Jurkat, Clone E6-1 (cell line): ENCODE measurements around the gene TUBG1.
A peak's percentile ranks its signal among the peaks of the same experiment; 100 is the strongest.
"Not testable (repeated sequence)": the region's sequence is repeated elsewhere in the genome, so short reads cannot be mapped to it uniquely, and the experiment has no call there.

Experiments used
- DNase-seq: peaks from one replicate; pipeline ENCODE4 v3.0.0-alpha.2; 2011; ENCODE audit warnings: low read depth, low spot score
- H3K4me3 ChIP-seq: 2 replicates; pipeline ENCODE4 v1.5.1; 2011; ENCODE audit warnings: mild to moderate bottlenecking, low read length, control low read depth, moderate library complexity

The TUBG1 gene

GRCh38 chr17:42577532-42578281 is 31.8 kb upstream of the TUBG1 start, which contains the start of gene PSMC3IP:
Gene PSMC3IP (minus strand): TSS chr17:42577729. CDS start chr17:42577686, 43 bp downstream.
- DNase-seq: peak; percentile 86

GRCh38 chr17:42578282-42578869 is 31.1 kb upstream of the TUBG1 start:
- peak; percentile 68 for DNase-seq
- peak overlapping the region; percentile 68 for H3K4me3 ChIP-seq

More at GRCh38 chr17:42577532-42578281, 31.8 kb upstream of the TUBG1 start, which contains the start of gene PSMC3IP:
- peak within 1 kb of the TSS; percentile 68 for H3K4me3 ChIP-seq

GRCh38 chr17:42579794-42580551 is 29.5 kb upstream of the TUBG1 start:
- no peak for DNase-seq
- H3K4me3 ChIP-seq: no peak overlapping the region

- H3K4me3 ChIP-seq: no peak overlapping the region
- no peak for DNase-seq
Measured at GRCh38 chr17:42581744-42582270, 27.7 kb upstream of the TUBG1 start.

- H3K4me3 ChIP-seq: no peak overlapping the region
- no peak for DNase-seq
Measured at GRCh38 chr17:42584880-42585279, 24.6 kb upstream of the TUBG1 start.

GRCh38 chr17:42585353-42585752 is 24.1 kb upstream of the TUBG1 start:
- no peak for DNase-seq
- H3K4me3 ChIP-seq: no peak overlapping the region

GRCh38 chr17:42586514-42587230 is 22.8 kb upstream of the TUBG1 start:
- no peak for DNase-seq
- H3K4me3 ChIP-seq: no peak overlapping the region

- no peak overlapping the region for H3K4me3 ChIP-seq
- no peak for DNase-seq
Measured at GRCh38 chr17:42590886-42591285, 18.6 kb upstream of the TUBG1 start.

- DNase-seq: no peak
- no peak overlapping the region for H3K4me3 ChIP-seq
Measured at GRCh38 chr17:42591411-42591810, 18.1 kb upstream of the TUBG1 start.

GRCh38 chr17:42596386-42596785 is 13.1 kb upstream of the TUBG1 start:
- DNase-seq: no peak

GRCh38 chr17:42598905-42599304 is 10.6 kb upstream of the TUBG1 start:
- no peak overlapping the region for H3K4me3 ChIP-seq
- DNase-seq: no peak

More at GRCh38 chr17:42596386-42596785, 13.1 kb upstream of the TUBG1 start:
- H3K4me3 ChIP-seq: no peak overlapping the region

GRCh38 chr17:42603318-42603717 is 6.2 kb upstream of the TUBG1 start:
- no peak overlapping the region for H3K4me3 ChIP-seq
- no peak for DNase-seq

GRCh38 chr17:42607769-42608168 is 1.7 kb upstream of the TUBG1 start:
- DNase-seq: no peak
- H3K4me3 ChIP-seq: peak overlapping the region; percentile 99

GRCh38 chr17:42608305-42609181 is 940 bp upstream of the TUBG1 start:
- no peak for DNase-seq
- peak overlapping the region; percentile 99 for H3K4me3 ChIP-seq

GRCh38 chr17:42609814-42610801 is 625 bp downstream of the TUBG1 start:
- H3K4me3 ChIP-seq: peak overlapping the region; percentile 99
- DNase-seq: not testable (repeated sequence)

GRCh38 chr17:42612013-42612412 is 2.5 kb downstream of the TUBG1 start:
- DNase-seq: no peak
- H3K4me3 ChIP-seq: no peak overlapping the region

- no peak for DNase-seq
- no peak overlapping the region for H3K4me3 ChIP-seq
Measured at GRCh38 chr17:42613699-42614295, 4.3 kb downstream of the TUBG1 start.
